Subcutaneous abdominal adipose tissue (tissue), 5 donors: ENCODE measurements around the gene PLCB1.

Experiments used
- H3K27ac ChIP-seq: one replicate; pipeline ENCODE4 v1.7.0; 2013; ENCODE audit warnings: low read depth, mild to moderate bottlenecking, inconsistent platforms, low read length, moderate library complexity
- H3K27me3 ChIP-seq, 5 donors: one replicate each; pipeline ENCODE4 v1.7.0; 2013; ENCODE audit warnings: low read length in 5 of 5, inconsistent platforms in 1 of 5; ENCODE audit not compliant: control insufficient read depth in 5 of 5, insufficient read depth in 4 of 5
- H3K36me3 ChIP-seq, 5 donors: one replicate each; pipeline ENCODE4 v1.7.0; 2013; ENCODE audit warnings: low read length in 5 of 5; ENCODE audit not compliant: control insufficient read depth in 5 of 5, insufficient read depth in 5 of 5
- H3K4me1 ChIP-seq, 5 donors: one replicate each; pipeline ENCODE4 v1.7.0; 2013; ENCODE audit warnings: low read length in 5 of 5, mild to moderate bottlenecking in 3 of 5, moderate library complexity in 1 of 5; ENCODE audit not compliant: control insufficient read depth in 5 of 5, insufficient read depth in 5 of 5
- H3K4me3 ChIP-seq, 5 donors: one replicate each; pipeline ENCODE4 v1.7.0; 2013; ENCODE audit warnings: low read length in 5 of 5, low read depth in 1 of 5
- H3K9ac ChIP-seq, 5 donors: one replicate each; pipeline ENCODE4 v1.7.0; 2013; ENCODE audit warnings: low read length in 5 of 5, mild to moderate bottlenecking in 4 of 5, moderate library complexity in 3 of 5
- H3K9me3 ChIP-seq, 5 donors: one replicate each; pipeline ENCODE4 v1.7.0; 2013; ENCODE audit warnings: low read length in 5 of 5; ENCODE audit not compliant: control insufficient read depth in 5 of 5
- donor health status: healthy.
- donor health status: healthy.
- donor health status: healthy.
- donor health status: healthy.
- donor health status: healthy.

Gene PLCB1

GRCh38 chr20:8219403-8219802 is 87.3 kb downstream of the PLCB1 start:
- no peak overlapping the region for H3K27ac ChIP-seq
- H3K9me3 ChIP-seq: no peaks in the 10 kb centered on the region
- H3K9ac ChIP-seq: no peak overlapping the region
- H3K4me1 ChIP-seq: peaks cover 0 to 5% (median 0%) of the 10 kb centered on the region in 5 donors
- no peaks in the 10 kb centered on the region for H3K36me3 ChIP-seq
- H3K4me3 ChIP-seq: no peak overlapping the region
- H3K27me3 ChIP-seq: no peaks in the 10 kb centered on the region

- Histone ChIP-seq H3K9ac (no peak overlapping the region), H3K4me3 (no peak overlapping the region), H3K4me1 (no peaks in the 10 kb centered on the region), H3K27me3 (no peaks in the 10 kb centered on the region), H3K27ac (no peak overlapping the region), H3K36me3 (no peaks in the 10 kb centered on the region), H3K9me3 (no peaks in the 10 kb centered on the region)
Observed at GRCh38 chr20:8220716-8221115, 88.7 kb downstream of the PLCB1 start.

GRCh38 chr20:8221887-8222419 is 89.9 kb downstream of the PLCB1 start:
- H3K4me3 ChIP-seq: no peak overlapping the region
- H3K27ac ChIP-seq: no peak overlapping the region
- no peaks in the 10 kb centered on the region for H3K4me1 ChIP-seq
- no peaks in the 10 kb centered on the region for H3K27me3 ChIP-seq
- H3K9me3 ChIP-seq: no peaks in the 10 kb centered on the region
- H3K36me3 ChIP-seq: no peaks in the 10 kb centered on the region
- H3K9ac ChIP-seq: no peak overlapping the region

- no peak overlapping the region for H3K4me3 ChIP-seq
- no peaks in the 10 kb centered on the region for H3K9me3 ChIP-seq
- no peaks in the 10 kb centered on the region for H3K36me3 ChIP-seq
- H3K27me3 ChIP-seq: no peaks in the 10 kb centered on the region
- H3K4me1 ChIP-seq: peaks cover 0 to 3% (median 0%) of the 10 kb centered on the region in 5 donors
- no peak overlapping the region for H3K9ac ChIP-seq
- no peak overlapping the region for H3K27ac ChIP-seq
Observed at GRCh38 chr20:8223091-8223870, 91.2 kb downstream of the PLCB1 start.

- no peak overlapping the region for H3K9ac ChIP-seq
- no peak overlapping the region for H3K4me3 ChIP-seq
- H3K27ac ChIP-seq: no peak overlapping the region
- no peaks in the 10 kb centered on the region for H3K36me3 ChIP-seq
- no peaks in the 10 kb centered on the region for H3K27me3 ChIP-seq
- peaks cover 0 to 3% (median 0%) of the 10 kb centered on the region in 5 donors for H3K4me1 ChIP-seq
- no peaks in the 10 kb centered on the region for H3K9me3 ChIP-seq
Observed at GRCh38 chr20:8225658-8226057, 93.6 kb downstream of the PLCB1 start.

- peaks cover 0 to 3% (median 0%) of the 10 kb centered on the region in 5 donors for H3K4me1 ChIP-seq
- H3K36me3 ChIP-seq: no peaks in the 10 kb centered on the region
- no peaks in the 10 kb centered on the region for H3K27me3 ChIP-seq
- no peak overlapping the region for H3K27ac ChIP-seq
- H3K4me3 ChIP-seq: no peak overlapping the region
- no peak overlapping the region for H3K9ac ChIP-seq
- H3K9me3 ChIP-seq: no peaks in the 10 kb centered on the region
Observed at GRCh38 chr20:8226106-8226505, 94.0 kb downstream of the PLCB1 start.

- Histone ChIP-seq H3K9ac (no peak overlapping the region), H3K4me3 (no peak overlapping the region), H3K27me3 (no peaks in the 10 kb centered on the region), H3K36me3 (no peaks in the 10 kb centered on the region), H3K4me1 (peaks cover 0 to 3% (median 0%) of the 10 kb centered on the region in 5 donors), H3K27ac (no peak overlapping the region), H3K9me3 (no peaks in the 10 kb centered on the region)
Observed at GRCh38 chr20:8227293-8227692, 95.2 kb downstream of the PLCB1 start.

- no peaks in the 10 kb centered on the region for H3K36me3 ChIP-seq
- no peak overlapping the region for H3K9ac ChIP-seq
- no peaks in the 10 kb centered on the region for H3K9me3 ChIP-seq
- H3K27me3 ChIP-seq: no peaks in the 10 kb centered on the region
- peaks cover 0 to 3% (median 0%) of the 10 kb centered on the region in 5 donors for H3K4me1 ChIP-seq
- H3K4me3 ChIP-seq: no peak overlapping the region
- no peak overlapping the region for H3K27ac ChIP-seq
Observed at GRCh38 chr20:8228315-8228714, 96.2 kb downstream of the PLCB1 start.

GRCh38 chr20:8229090-8229489 is 97.0 kb downstream of the PLCB1 start:
- H3K9me3 ChIP-seq: no peaks in the 10 kb centered on the region
- H3K4me1 ChIP-seq: peaks cover 0 to 6% (median 3%) of the 10 kb centered on the region in 5 donors
- H3K27me3 ChIP-seq: no peaks in the 10 kb centered on the region
- H3K27ac ChIP-seq: no peak overlapping the region
- no peak overlapping the region for H3K9ac ChIP-seq
- H3K4me3 ChIP-seq: no peak overlapping the region
- H3K36me3 ChIP-seq: no peaks in the 10 kb centered on the region

- Histone ChIP-seq H3K9me3 (no peaks in the 10 kb centered on the region), H3K4me1 (peaks cover 0 to 16% (median 10%) of the 10 kb centered on the region in 5 donors), H3K9ac (no peak overlapping the region), H3K27ac (no peak overlapping the region), H3K27me3 (no peaks in the 10 kb centered on the region), H3K4me3 (no peak overlapping the region), H3K36me3 (no peaks in the 10 kb centered on the region)
Observed at GRCh38 chr20:8231038-8231437, 99.0 kb downstream of the PLCB1 start.
